PC-9 (cell line): ENCODE data around the gene SERPINA12.

Experiments
- CTCF ChIP-seq: fragments of 200-600 bp; sonication (generic); conservative IDR thresholded peaks from 2 replicates; pipeline ENCODE4 v1.6.1; 2017; ENCODE audit warnings: mixed run types, antibody characterized with exemption, mild to moderate bottlenecking, moderate library complexity
- EZH2 ChIP-seq: fragments of 200-600 bp; sonication (generic); IDR thresholded peaks from 2 replicates; pipeline ENCODE4 v1.8.0; 2017; ENCODE audit warnings: antibody characterized with exemption, low read depth

- TF ChIP-seq CTCF, result no peak
- TF ChIP-seq EZH2, result no peak
These were observed 29.9 kb upstream of the SERPINA12 start for GRCh38 chr14:94539181-94539580.
